SJSA1 (cell line): Measurements from ENCODE around the gene FAM9A. TPM values are rescaled to one million over a fixed set of nuclear protein-coding genes. Genes with fewer than 3 reads are reported as not detected.
"Not testable (repeated sequence)": the region's sequence is repeated elsewhere in the genome, so short reads cannot be mapped to it uniquely, and the experiment has no call there.

Source experiments
- DNase-seq, 2 experiments: peaks; one replicate each; pipeline ENCODE4 v3.0.0-alpha.2; 2015 to 2020; ENCODE audit warnings: low spot score in 2 of 2, low read depth in 1 of 2
- H3K27ac ChIP-seq: fragments of 250-450 bp; sonication (Bioruptor Pico); 2 replicates; pipeline ENCODE4 v1.5.1; 2020; ENCODE audit warnings: mild to moderate bottlenecking, moderate library complexity
- H3K27me3 ChIP-seq: fragments of 250-450 bp; sonication (Bioruptor Pico); replicated peaks from 2 replicates; pipeline ENCODE4 v1.5.1; 2020; ENCODE audit warnings: mild to moderate bottlenecking, moderate library complexity
- H3K36me3 ChIP-seq: fragments of 250-450 bp; sonication (Bioruptor Pico); 2 replicates; pipeline ENCODE4 v1.5.1; 2020; ENCODE audit warnings: mild to moderate bottlenecking
- H3K4me1 ChIP-seq: fragments of 250-450 bp; sonication (Bioruptor Pico); replicated peaks from 2 replicates; pipeline ENCODE4 v1.6.1; 2021; ENCODE audit warnings: mild to moderate bottlenecking
- H3K4me3 ChIP-seq: fragments of 250-450 bp; sonication (Bioruptor Pico); 2 replicates; pipeline ENCODE4 v1.5.1; 2020; ENCODE audit warnings: mild to moderate bottlenecking
- H3K9me3 ChIP-seq: fragments of 250-450 bp; sonication (Bioruptor Pico); replicated peaks from 2 replicates; pipeline ENCODE4 v1.5.1; 2020; ENCODE audit warnings: mild to moderate bottlenecking
- total RNA-seq: library from RNA; depleted of rRNA; stranded (reverse); fragments of >200 nt; shearing (Covaris generic); gene quantifications from 2 replicates; pipeline ENCODE4 v1.2.3, GENCODE V29; 2014

FAM9A gene
- total RNA-seq, 1 experiment from 2014 or later: not detected

- H3K4me1 ChIP-seq: no peaks in the 10 kb centered on the region
- H3K9me3 ChIP-seq: no peaks in the 10 kb centered on the region
- H3K36me3 ChIP-seq: no peaks in the 10 kb centered on the region
- H3K27ac ChIP-seq: no peak overlapping the region
- no peak for DNase-seq
- H3K27me3 ChIP-seq: no peaks in the 10 kb centered on the region
- H3K4me3 ChIP-seq: no peak overlapping the region
Measured at GRCh38 chrX:8823698-8824097, 22.5 kb upstream of the FAM9A start.

- H3K36me3 ChIP-seq: no peaks in the 10 kb centered on the region
- no peaks in the 10 kb centered on the region for H3K4me1 ChIP-seq
- no peak for DNase-seq
- no peak overlapping the region for H3K27ac ChIP-seq
- no peaks in the 10 kb centered on the region for H3K9me3 ChIP-seq
- no peaks in the 10 kb centered on the region for H3K27me3 ChIP-seq
- no peak overlapping the region for H3K4me3 ChIP-seq
Measured at GRCh38 chrX:8822002-8822401, 20.8 kb upstream of the FAM9A start.

GRCh38 chrX:8820910-8821527 lies 19.8 kb upstream of the FAM9A start:
- H3K9me3 ChIP-seq: no peaks in the 10 kb centered on the region
- no peak overlapping the region for H3K27ac ChIP-seq
- no peak overlapping the region for H3K4me3 ChIP-seq
- DNase-seq: no peak
- no peaks in the 10 kb centered on the region for H3K27me3 ChIP-seq
- H3K36me3 ChIP-seq: no peaks in the 10 kb centered on the region
- no peaks in the 10 kb centered on the region for H3K4me1 ChIP-seq

- Histone ChIP-seq H3K4me3 (no peak overlapping the region), H3K36me3 (no peaks in the 10 kb centered on the region), H3K27ac (no peak overlapping the region), H3K27me3 (no peaks in the 10 kb centered on the region), H3K4me1 (no peaks in the 10 kb centered on the region), H3K9me3 (no peaks in the 10 kb centered on the region)
- peak in 1 of 2 experiments; percentile 23 for DNase-seq
Measured at GRCh38 chrX:8815460-8816065, 14.4 kb upstream of the FAM9A start.

GRCh38 chrX:8813036-8813435 lies 11.9 kb upstream of the FAM9A start:
- Histone ChIP-seq H3K27me3 (no peaks in the 10 kb centered on the region), H3K27ac (no peak overlapping the region), H3K4me3 (no peak overlapping the region), H3K9me3 (no peaks in the 10 kb centered on the region), H3K36me3 (no peaks in the 10 kb centered on the region), H3K4me1 (no peaks in the 10 kb centered on the region)
- no peak for DNase-seq

- DNase-seq: no peak
- Histone ChIP-seq H3K36me3 (no peaks in the 10 kb centered on the region), H3K4me3 (no peak overlapping the region), H3K27ac (no peak overlapping the region), H3K27me3 (no peaks in the 10 kb centered on the region), H3K4me1 (no peaks in the 10 kb centered on the region), H3K9me3 (no peaks in the 10 kb centered on the region)
Measured at GRCh38 chrX:8811611-8812010, 10.4 kb upstream of the FAM9A start.

GRCh38 chrX:8808661-8809060 lies 7.5 kb upstream of the FAM9A start:
- Histone ChIP-seq H3K9me3 (no peaks in the 10 kb centered on the region), H3K4me3 (no peak overlapping the region), H3K36me3 (no peaks in the 10 kb centered on the region), H3K27ac (no peak overlapping the region), H3K4me1 (no peaks in the 10 kb centered on the region), H3K27me3 (no peaks in the 10 kb centered on the region)
- DNase-seq: no peak

- Histone ChIP-seq H3K9me3 (no peaks in the 10 kb centered on the region), H3K27me3 (no peaks in the 10 kb centered on the region), H3K4me1 (no peaks in the 10 kb centered on the region), H3K4me3 (no peak overlapping the region), H3K27ac (no peak overlapping the region), H3K36me3 (no peaks in the 10 kb centered on the region)
- no peak for DNase-seq
Measured at GRCh38 chrX:8805974-8806373, 4.8 kb upstream of the FAM9A start.

GRCh38 chrX:8805046-8805445 lies 3.9 kb upstream of the FAM9A start:
- Histone ChIP-seq H3K4me3 (no peak overlapping the region), H3K9me3 (no peaks in the 10 kb centered on the region), H3K27me3 (no peaks in the 10 kb centered on the region), H3K27ac (no peak overlapping the region), H3K4me1 (no peaks in the 10 kb centered on the region), H3K36me3 (no peaks in the 10 kb centered on the region)
- DNase-seq: no peak

- Histone ChIP-seq H3K9me3 (no peaks in the 10 kb centered on the region), H3K27ac (no peak overlapping the region), H3K4me3 (no peak overlapping the region), H3K27me3 (no peaks in the 10 kb centered on the region), H3K36me3 (no peaks in the 10 kb centered on the region), H3K4me1 (no peaks in the 10 kb centered on the region)
- no peak for DNase-seq
Measured at GRCh38 chrX:8803326-8803725, 2.1 kb upstream of the FAM9A start.

- not testable (repeated sequence) for H3K4me1 ChIP-seq, H3K4me3 ChIP-seq, H3K9me3 ChIP-seq, H3K36me3 ChIP-seq, H3K27me3 ChIP-seq, DNase-seq, H3K27ac ChIP-seq
Measured at GRCh38 chrX:8800351-8800750, 832 bp downstream of the FAM9A start.

GRCh38 chrX:8799281-8799680 lies 1.9 kb downstream of the FAM9A start:
- not testable (repeated sequence) for H3K4me1 ChIP-seq, H3K9me3 ChIP-seq, H3K4me3 ChIP-seq, H3K36me3 ChIP-seq, H3K27ac ChIP-seq, DNase-seq, H3K27me3 ChIP-seq

- not testable (repeated sequence) for DNase-seq, H3K4me1 ChIP-seq, H3K36me3 ChIP-seq, H3K4me3 ChIP-seq, H3K9me3 ChIP-seq, H3K27me3 ChIP-seq, H3K27ac ChIP-seq
Measured at GRCh38 chrX:8798702-8799101, 2.5 kb downstream of the FAM9A start.

- H3K27me3 ChIP-seq, H3K9me3 ChIP-seq, H3K4me1 ChIP-seq, H3K27ac ChIP-seq, H3K36me3 ChIP-seq, DNase-seq, H3K4me3 ChIP-seq: not testable (repeated sequence)
Measured at GRCh38 chrX:8787119-8787518, 14.1 kb downstream of the FAM9A start.

- no peak overlapping the region for H3K27ac ChIP-seq
- no peak for DNase-seq
- H3K36me3 ChIP-seq: no peaks in the 10 kb centered on the region
- H3K4me3 ChIP-seq: no peak overlapping the region
- H3K27me3 ChIP-seq: no peaks in the 10 kb centered on the region
- H3K4me1 ChIP-seq: no peaks in the 10 kb centered on the region
- no peaks in the 10 kb centered on the region for H3K9me3 ChIP-seq
Measured at GRCh38 chrX:8784162-8784561, 17.0 kb downstream of the FAM9A start.
